Uterus (tissue), 2 donors: ENCODE data around the gene OR10A7.
"Not testable (repeated sequence)": the region's sequence is repeated elsewhere in the genome, so short reads cannot be mapped to it uniquely, and the experiment has no call there.

Experiments
- POLR2A ChIP-seq, 2 donors: fragments of 450-650 bp; IDR thresholded peaks; one replicate each; pipeline ENCODE4 v1.6.1; 2016; ENCODE audit warnings: antibody characterized with exemption in 2 of 2, mild to moderate bottlenecking in 1 of 2, moderate library complexity in 1 of 2
- TF ChIP-seq, protein P1 (sequence below), 4 experiments: fragments of 200-600 bp in 2 of 4; fragments of 450-650 bp in 2 of 4; sonication (generic) in 2 of 4; IDR thresholded peaks; one replicate each; pipeline ENCODE4 v1.5.1; 2016 to 2019; ENCODE audit warnings: antibody characterized with exemption in 4 of 4, mild to moderate bottlenecking in 2 of 4, moderate library complexity in 1 of 4

DNA sequence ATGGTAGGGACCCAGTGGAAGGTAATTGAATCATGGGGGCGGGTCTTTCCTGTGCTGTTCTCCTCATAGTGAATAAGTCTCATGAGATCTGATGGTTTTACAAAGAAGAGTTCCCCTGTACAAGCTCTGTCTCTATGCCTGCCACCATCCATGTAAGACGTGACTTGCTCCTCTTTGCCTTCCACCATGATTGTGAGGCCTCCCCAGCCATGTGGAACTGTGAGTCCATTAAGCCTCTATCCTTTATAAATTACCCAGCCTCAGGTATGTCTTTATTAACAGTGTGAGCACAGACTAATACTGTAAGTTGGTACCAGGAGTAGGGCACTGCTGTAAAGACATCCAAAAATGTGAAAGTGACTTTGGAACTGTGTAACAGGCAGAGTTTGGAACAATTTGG lies 49.0 kb upstream of the OR10A7 start:
- TF ChIP-seq, protein P1, sequence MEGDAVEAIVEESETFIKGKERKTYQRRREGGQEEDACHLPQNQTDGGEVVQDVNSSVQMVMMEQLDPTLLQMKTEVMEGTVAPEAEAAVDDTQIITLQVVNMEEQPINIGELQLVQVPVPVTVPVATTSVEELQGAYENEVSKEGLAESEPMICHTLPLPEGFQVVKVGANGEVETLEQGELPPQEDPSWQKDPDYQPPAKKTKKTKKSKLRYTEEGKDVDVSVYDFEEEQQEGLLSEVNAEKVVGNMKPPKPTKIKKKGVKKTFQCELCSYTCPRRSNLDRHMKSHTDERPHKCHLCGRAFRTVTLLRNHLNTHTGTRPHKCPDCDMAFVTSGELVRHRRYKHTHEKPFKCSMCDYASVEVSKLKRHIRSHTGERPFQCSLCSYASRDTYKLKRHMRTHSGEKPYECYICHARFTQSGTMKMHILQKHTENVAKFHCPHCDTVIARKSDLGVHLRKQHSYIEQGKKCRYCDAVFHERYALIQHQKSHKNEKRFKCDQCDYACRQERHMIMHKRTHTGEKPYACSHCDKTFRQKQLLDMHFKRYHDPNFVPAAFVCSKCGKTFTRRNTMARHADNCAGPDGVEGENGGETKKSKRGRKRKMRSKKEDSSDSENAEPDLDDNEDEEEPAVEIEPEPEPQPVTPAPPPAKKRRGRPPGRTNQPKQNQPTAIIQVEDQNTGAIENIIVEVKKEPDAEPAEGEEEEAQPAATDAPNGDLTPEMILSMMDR (IDR thresholded peaks at IDR 0.05) = not testable (repeated sequence)
- TF ChIP-seq POLR2A (IDR thresholded peaks at IDR 0.05) = not testable (repeated sequence)
